CD4-positive, CD25-positive, alpha-beta regulatory T cell (primary cell): ENCODE data around the gene SMIM45.

Source experiments
- ATAC-seq, 2 donors: fragments of 150-1000 bp; cut with Tn5 transposase; one replicate each; pipeline ENCODE4 v1.10.0; 2021; ENCODE audit warnings: low read depth in 2 of 2, moderate number of reproducible peaks in 2 of 2, moderate library complexity in 1 of 2
- DNase-seq, 3 donors: peaks; one replicate each; pipeline versions ENCODE4 v3.0.0 to v3.0.0-alpha.2; 2012 to 2022; ENCODE audit warnings: mixed read lengths in 1 of 3
- H3K27ac ChIP-seq: one replicate; pipeline ENCODE4 v1.7.0; 2013; ENCODE audit warnings: mild to moderate bottlenecking, low read length; ENCODE audit not compliant: insufficient read depth, poor library complexity, severe bottlenecking
- H3K27me3 ChIP-seq: one replicate; pipeline ENCODE4 v1.7.0; 2013; ENCODE audit warnings: low read length; ENCODE audit not compliant: control insufficient read depth, insufficient read depth
- H3K36me3 ChIP-seq: one replicate; pipeline ENCODE4 v1.7.0; 2013; ENCODE audit warnings: mild to moderate bottlenecking, low read length, moderate library complexity; ENCODE audit not compliant: control insufficient read depth, insufficient read depth
- H3K4me1 ChIP-seq: 2 replicates; pipeline ENCODE4 v1.7.0; 2013; ENCODE audit warnings: mild to moderate bottlenecking, low read length; ENCODE audit not compliant: insufficient read depth, control insufficient read depth, poor library complexity, severe bottlenecking
- H3K4me3 ChIP-seq: one replicate; pipeline ENCODE4 v1.7.0; 2013; ENCODE audit warnings: low read depth, mild to moderate bottlenecking, low read length, moderate library complexity
- H3K9me3 ChIP-seq, 2 experiments: 1 replicate in 1 of 2; 2 replicates in 1 of 2; pipeline ENCODE4 v1.7.0; 2013; ENCODE audit warnings: low read length in 2 of 2, mild to moderate bottlenecking in 1 of 2, moderate library complexity in 1 of 2; ENCODE audit not compliant: control insufficient read depth in 2 of 2
- H3K27ac Mint-ChIP-seq, 3 donors: one replicate each; pipeline ENCODE4 v1.8.0; 2020 to 2022; ENCODE audit warnings: mild to moderate bottlenecking in 3 of 3, mixed read lengths in 3 of 3, moderate library complexity in 2 of 3
- H3K27me3 Mint-ChIP-seq: one replicate; pipeline ENCODE4 v1.8.0; 2022; ENCODE audit warnings: mild to moderate bottlenecking, mixed read lengths
- H3K36me3 Mint-ChIP-seq: one replicate; pipeline ENCODE4 v1.8.0; 2020; ENCODE audit warnings: mixed read lengths
- H3K4me1 Mint-ChIP-seq, 4 donors: one replicate each; pipeline ENCODE4 v1.8.0; 2020 to 2022; ENCODE audit warnings: mixed read lengths in 4 of 4, mild to moderate bottlenecking in 1 of 4
- H3K4me3 Mint-ChIP-seq, 4 donors: one replicate each; pipeline ENCODE4 v1.8.0; 2020 to 2022; ENCODE audit warnings: mild to moderate bottlenecking in 4 of 4, mixed read lengths in 4 of 4, moderate library complexity in 3 of 4
- H3K9me3 Mint-ChIP-seq, 7 donors: one replicate each; pipeline ENCODE4 v1.8.0; 2020 to 2022; ENCODE audit warnings: mixed read lengths in 7 of 7, mild to moderate bottlenecking in 3 of 7, moderate library complexity in 2 of 7

The SMIM45 gene

GRCh38 chr22:41908411-41909309 is 43.3 kb upstream of the SMIM45 start:
- Mint-ChIP-seq H3K4me3 (peak overlapping the region; percentile 74 to 93 (median 86)), H3K27ac (peak overlapping the region in 2 of 3 donors; percentile 17 to 69), H3K9me3 (peaks cover 0 to 3% (median 0%) of the 10 kb centered on the region in 7 donors), H3K4me1 (peaks cover 0 to 39% (median 12%) of the 10 kb centered on the region in 4 donors), H3K27me3 (peaks cover 43% of the 10 kb centered on the region), H3K36me3 (peaks cover 6% of the 10 kb centered on the region)
- Histone ChIP-seq H3K27me3 (peaks cover 14% of the 10 kb centered on the region), H3K36me3 (peaks cover 3% of the 10 kb centered on the region), H3K4me1 (peaks cover 40% of the 10 kb centered on the region), H3K4me3 (peak overlapping the region; percentile 51), H3K9me3 (no peaks in the 10 kb centered on the region), H3K27ac (no peak overlapping the region)
- peak in 2 of 3 donors; percentile 19 to 50 for DNase-seq
- peak; percentile 26 to 30 for ATAC-seq

DNA sequence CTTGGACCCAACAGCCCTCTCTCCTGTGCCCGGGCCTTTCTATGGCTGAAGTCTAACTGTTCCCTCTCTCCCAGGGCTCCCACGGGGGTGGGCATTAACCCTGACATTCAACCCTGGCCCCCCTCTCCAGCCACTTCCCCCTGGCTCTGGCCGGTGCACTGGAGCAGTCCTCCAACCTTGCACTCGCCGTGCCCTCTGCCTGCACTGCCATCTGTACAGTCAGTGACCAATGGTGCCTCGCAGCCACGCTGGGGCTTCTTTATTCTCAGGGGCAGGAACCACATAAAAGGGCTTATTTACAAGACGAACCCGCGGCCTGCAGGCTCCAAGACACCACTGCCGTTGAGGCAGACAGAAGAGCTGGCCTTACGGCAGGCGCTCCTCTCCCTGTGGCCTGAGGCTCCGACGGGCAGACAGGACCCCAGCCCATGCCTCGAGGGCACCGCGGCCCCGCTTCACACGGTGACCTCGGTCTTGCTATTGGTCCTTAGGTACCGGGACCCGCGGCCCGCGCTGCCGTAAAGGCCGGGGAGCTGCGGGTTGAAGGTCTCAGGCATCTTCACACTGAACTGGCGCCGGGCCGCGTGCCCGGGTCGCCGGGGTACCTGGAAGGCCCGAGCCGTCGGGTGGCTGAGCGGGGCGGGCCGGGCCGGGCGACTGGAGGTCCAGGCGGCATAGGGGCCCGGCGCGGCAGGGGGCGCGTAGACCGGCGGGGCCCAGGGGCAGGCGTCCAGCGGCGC is 42.5 kb upstream of the SMIM45 start:
- no peak overlapping the region for H3K27ac ChIP-seq
- peak overlapping the region; percentile 17 to 76 (median 71) for H3K27ac Mint-ChIP-seq
- peaks cover 43% of the 10 kb centered on the region for H3K27me3 Mint-ChIP-seq
- peaks cover 0 to 39% (median 12%) of the 10 kb centered on the region in 4 donors for H3K4me1 Mint-ChIP-seq
- H3K4me1 ChIP-seq = peaks cover 46% of the 10 kb centered on the region
- peaks cover 1% of the 10 kb centered on the region for H3K36me3 ChIP-seq
- H3K4me3 ChIP-seq = no peak overlapping the region
- H3K9me3 Mint-ChIP-seq = peaks cover 0 to 3% (median 0%) of the 10 kb centered on the region in 7 donors
- no peak for DNase-seq
- peak overlapping the region; percentile 57 to 74 (median 72) for H3K4me3 Mint-ChIP-seq
- H3K9me3 ChIP-seq = no peaks in the 10 kb centered on the region
- H3K36me3 Mint-ChIP-seq = peaks cover 3% of the 10 kb centered on the region
- ATAC-seq = no peak
- peaks cover 14% of the 10 kb centered on the region for H3K27me3 ChIP-seq

GRCh38 chr22:41910050-41911000 is 41.6 kb upstream of the SMIM45 start:
- H3K9me3 Mint-ChIP-seq = peaks cover 0 to 3% (median 0%) of the 10 kb centered on the region in 7 donors
- H3K27me3 Mint-ChIP-seq = peaks cover 47% of the 10 kb centered on the region
- H3K4me3 Mint-ChIP-seq = peak overlapping the region in 3 of 4 donors; percentile 38 to 65 (median 56)
- Histone ChIP-seq H3K4me3 (no peak overlapping the region), H3K27me3 (peaks cover 14% of the 10 kb centered on the region), H3K36me3 (no peaks in the 10 kb centered on the region), H3K4me1 (peaks cover 53% of the 10 kb centered on the region), H3K27ac (no peak overlapping the region), H3K9me3 (no peaks in the 10 kb centered on the region)
- H3K27ac Mint-ChIP-seq = no peak overlapping the region
- H3K4me1 Mint-ChIP-seq = peaks cover 0 to 42% (median 12%) of the 10 kb centered on the region in 4 donors
- H3K36me3 Mint-ChIP-seq = peaks cover 3% of the 10 kb centered on the region
- ATAC-seq (peak; percentile 22 to 36), DNase-seq (peak; percentile 33 to 42 (median 35))

GRCh38 chr22:41911001-41911611 is 40.8 kb upstream of the SMIM45 start:
- H3K27me3 ChIP-seq = peaks cover 16% of the 10 kb centered on the region
- peaks cover 0 to 3% (median 0%) of the 10 kb centered on the region in 7 donors for H3K9me3 Mint-ChIP-seq
- H3K27ac ChIP-seq = no peak overlapping the region
- peaks cover 56% of the 10 kb centered on the region for H3K4me1 ChIP-seq
- no peaks in the 10 kb centered on the region for H3K9me3 ChIP-seq
- peaks cover 54% of the 10 kb centered on the region for H3K27me3 Mint-ChIP-seq
- peaks cover 0 to 50% (median 15%) of the 10 kb centered on the region in 4 donors for H3K4me1 Mint-ChIP-seq
- no peaks in the 10 kb centered on the region for H3K36me3 ChIP-seq
- DNase-seq (peak in 1 of 3 donors; percentile 37), ATAC-seq (peak in 1 of 2 donors; percentile 17)
- no peak overlapping the region for H3K4me3 ChIP-seq
- no peaks in the 10 kb centered on the region for H3K36me3 Mint-ChIP-seq
- H3K4me3 Mint-ChIP-seq = peak overlapping the region; percentile 66 to 93 (median 83)
- peak overlapping the region in 2 of 3 donors; percentile 79 to 83 for H3K27ac Mint-ChIP-seq

DNA sequence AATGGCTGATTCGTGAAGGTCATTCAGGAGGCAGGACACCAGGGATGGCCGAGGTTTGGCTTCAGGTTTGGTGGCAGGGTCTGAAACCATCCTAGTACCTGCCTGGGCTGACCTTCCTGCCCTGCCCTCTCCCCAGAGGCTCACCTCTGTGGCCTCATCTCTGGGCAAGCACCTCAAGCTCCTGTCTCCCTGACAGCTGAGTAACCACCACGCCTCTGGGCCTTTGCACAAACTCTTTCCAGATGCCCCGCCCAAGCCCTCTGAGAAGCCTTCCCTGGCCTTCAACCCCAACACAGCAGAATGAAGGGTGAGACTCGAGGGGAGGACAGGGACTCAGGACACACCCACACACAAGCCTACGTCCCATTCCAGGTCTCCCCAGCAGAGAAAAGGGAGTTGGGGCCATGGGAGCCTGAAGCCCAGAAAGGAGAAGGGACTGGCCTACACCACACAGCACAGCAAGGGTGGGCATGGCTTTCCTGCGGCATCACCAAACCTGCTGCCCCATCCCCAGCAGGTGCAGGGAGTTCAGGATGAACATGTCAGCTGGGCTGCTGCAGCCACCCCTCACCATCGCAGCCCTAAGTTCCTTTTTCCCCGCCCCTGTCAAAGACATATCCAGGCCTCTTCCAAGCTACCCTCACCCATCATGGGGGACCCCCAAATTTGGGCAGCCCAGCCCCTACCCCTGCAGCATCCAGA is 39.5 kb upstream of the SMIM45 start:
- Histone ChIP-seq H3K4me3 (no peak overlapping the region), H3K36me3 (no peaks in the 10 kb centered on the region), H3K9me3 (no peaks in the 10 kb centered on the region), H3K27me3 (peaks cover 19% of the 10 kb centered on the region), H3K4me1 (peaks cover 55% of the 10 kb centered on the region), H3K27ac (no peak overlapping the region)
- H3K36me3 Mint-ChIP-seq = no peaks in the 10 kb centered on the region
- peak overlapping the region; percentile 50 to 87 (median 66) for H3K4me3 Mint-ChIP-seq
- H3K27ac Mint-ChIP-seq = no peak overlapping the region
- no peak for DNase-seq
- H3K9me3 Mint-ChIP-seq = peaks cover 0 to 3% (median 0%) of the 10 kb centered on the region in 7 donors
- no peak for ATAC-seq
- H3K4me1 Mint-ChIP-seq = peaks cover 0 to 57% (median 17%) of the 10 kb centered on the region in 4 donors
- H3K27me3 Mint-ChIP-seq = peaks cover 67% of the 10 kb centered on the region

- Mint-ChIP-seq H3K36me3 (no peaks in the 10 kb centered on the region), H3K9me3 (peaks cover 0 to 3% (median 0%) of the 10 kb centered on the region in 7 donors), H3K27ac (no peak overlapping the region), H3K4me3 (peak overlapping the region in 3 of 4 donors; percentile 66 to 93 (median 68)), H3K27me3 (peaks cover 71% of the 10 kb centered on the region), H3K4me1 (peaks cover 0 to 55% (median 17%) of the 10 kb centered on the region in 4 donors)
- H3K9me3 ChIP-seq = no peaks in the 10 kb centered on the region
- peaks cover 55% of the 10 kb centered on the region for H3K4me1 ChIP-seq
- H3K27ac ChIP-seq = no peak overlapping the region
- DNase-seq (no peak), ATAC-seq (no peak)
- no peaks in the 10 kb centered on the region for H3K36me3 ChIP-seq
- H3K4me3 ChIP-seq = no peak overlapping the region
- peaks cover 19% of the 10 kb centered on the region for H3K27me3 ChIP-seq
Observed at GRCh38 chr22:41913040-41913719, 38.8 kb upstream of the SMIM45 start.
